Measurements from ENCODE around the gene GPATCH8.

- TF ChIP-seq CTCF (IDR thresholded peaks at IDR 0.05), result no peak
- TF ChIP-seq POLR2A (IDR thresholded peaks at IDR 0.05), result no peak
Measured at GRCh38 chr17:44530896-44531418, 27.8 kb upstream of the GPATCH8 start.
